Ishikawa (cell line): Measurements from ENCODE around the gene DYNC1H1.

Source experiments
- CEBPB ChIP-seq: IDR thresholded peaks from 2 replicates; pipeline ENCODE4 v1.6.1; 2012
- CREB1 ChIP-seq: IDR thresholded peaks from 2 replicates; pipeline ENCODE4 v1.6.1; 2012; ENCODE audit warnings: low read depth
- EGR1 ChIP-seq: IDR thresholded peaks from 2 replicates; pipeline ENCODE4 v1.6.1; 2012
- EP300 ChIP-seq: IDR thresholded peaks from 2 replicates; pipeline ENCODE4 v1.6.1; 2012; ENCODE audit warnings: borderline replicate concordance
- MAX ChIP-seq: IDR thresholded peaks from 2 replicates; pipeline ENCODE4 v1.6.1; 2012
- TAF1 ChIP-seq: IDR thresholded peaks from 2 replicates; pipeline ENCODE4 v1.6.1; 2012; ENCODE audit warnings: low read depth, mild to moderate bottlenecking
- TF ChIP-seq, protein P1 (sequence below): IDR thresholded peaks from 2 replicates; pipeline ENCODE4 v1.6.1; 2012

DNA sequence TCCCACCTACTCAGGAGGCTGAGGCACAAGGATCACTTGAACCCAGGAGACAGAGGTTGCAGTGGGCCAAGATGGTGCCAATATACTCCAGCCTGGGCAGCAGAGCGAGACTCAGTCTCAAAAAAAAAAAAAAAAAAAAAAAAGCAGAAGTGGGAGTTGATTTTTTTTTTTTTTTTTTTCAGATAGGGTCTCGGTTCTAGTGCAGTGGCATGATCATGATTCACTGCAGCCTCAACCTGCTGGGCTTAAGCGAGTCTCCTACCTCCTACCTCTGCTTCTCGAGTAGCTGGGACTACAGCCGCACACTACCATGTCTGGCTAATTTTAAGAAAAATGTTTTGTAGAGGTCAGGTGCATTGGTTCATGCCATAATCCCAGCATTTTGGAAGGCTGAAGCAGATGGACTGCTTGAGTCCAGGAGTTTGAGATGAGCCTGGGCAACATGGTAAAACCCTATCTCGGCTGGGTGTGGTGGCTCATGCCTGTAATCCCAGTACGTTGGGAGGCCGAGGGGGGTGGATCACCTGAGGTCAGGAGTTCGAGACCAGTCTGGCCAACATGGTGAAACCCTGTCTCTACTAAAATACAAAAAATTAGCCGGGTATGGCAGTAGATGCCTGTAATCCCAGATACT is 138.8 kb downstream of the DYNC1H1 start:
- no peak for TF ChIP-seq MAX
- no peak for TF ChIP-seq EP300
- no peak for TF ChIP-seq TAF1
- TF ChIP-seq, protein P1, sequence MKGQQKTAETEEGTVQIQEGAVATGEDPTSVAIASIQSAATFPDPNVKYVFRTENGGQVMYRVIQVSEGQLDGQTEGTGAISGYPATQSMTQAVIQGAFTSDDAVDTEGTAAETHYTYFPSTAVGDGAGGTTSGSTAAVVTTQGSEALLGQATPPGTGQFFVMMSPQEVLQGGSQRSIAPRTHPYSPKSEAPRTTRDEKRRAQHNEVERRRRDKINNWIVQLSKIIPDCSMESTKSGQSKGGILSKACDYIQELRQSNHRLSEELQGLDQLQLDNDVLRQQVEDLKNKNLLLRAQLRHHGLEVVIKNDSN: no peak
- TF ChIP-seq CEBPB: no peak
- no peak for TF ChIP-seq CREB1
- no peak for TF ChIP-seq EGR1
